GM12892 (cell line): ENCODE data around the gene CTNNA3.

Experiments used
- POLR2A ChIP-seq: IDR thresholded peaks from 2 replicates; pipeline ENCODE4 v1.6.1; 2011; ENCODE audit warnings: low read depth, low read length, control low read depth
- POLR2AphosphoS5 ChIP-seq: IDR thresholded peaks from 2 replicates; pipeline ENCODE4 v1.6.1; 2011; ENCODE audit warnings: low read depth, low read length, control low read depth
- TAF1 ChIP-seq: IDR thresholded peaks from 2 replicates; pipeline ENCODE4 v1.6.1; 2011; ENCODE audit warnings: low read depth, mild to moderate bottlenecking, control low read depth, low read length, borderline replicate concordance

- TF ChIP-seq POLR2A = no peak
- TF ChIP-seq POLR2AphosphoS5 = no peak
- no peak for TF ChIP-seq TAF1
Measured at GRCh38 chr10:65950075-65950474, 1745.9 kb downstream of the CTNNA3 start.
